ENCODE results near the gene RTF1.
A peak's percentile ranks its signal among the peaks of the same experiment; 100 is the strongest.

The RTF1 gene

DNA sequence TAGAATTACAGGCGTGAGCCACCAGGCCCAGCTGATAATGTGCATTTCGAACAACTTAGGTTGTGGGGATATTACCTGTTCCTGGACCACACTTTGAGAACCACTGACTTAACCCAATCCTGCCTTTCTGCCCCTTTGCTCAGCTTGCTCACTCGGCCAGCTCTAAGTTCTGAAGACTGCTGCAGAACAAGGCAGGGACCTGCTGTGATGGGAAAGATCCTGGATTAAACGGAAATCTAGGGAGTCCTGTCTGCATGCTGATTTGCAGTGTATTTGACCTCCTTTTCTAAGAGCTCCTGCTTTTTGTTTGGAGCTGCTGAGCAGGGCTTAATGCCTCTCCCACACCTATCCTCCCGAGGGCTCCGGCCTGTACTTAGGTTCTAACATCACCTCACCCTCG is 93.8 kb downstream of the RTF1 start:
- no peak for DNase-seq

DNA sequence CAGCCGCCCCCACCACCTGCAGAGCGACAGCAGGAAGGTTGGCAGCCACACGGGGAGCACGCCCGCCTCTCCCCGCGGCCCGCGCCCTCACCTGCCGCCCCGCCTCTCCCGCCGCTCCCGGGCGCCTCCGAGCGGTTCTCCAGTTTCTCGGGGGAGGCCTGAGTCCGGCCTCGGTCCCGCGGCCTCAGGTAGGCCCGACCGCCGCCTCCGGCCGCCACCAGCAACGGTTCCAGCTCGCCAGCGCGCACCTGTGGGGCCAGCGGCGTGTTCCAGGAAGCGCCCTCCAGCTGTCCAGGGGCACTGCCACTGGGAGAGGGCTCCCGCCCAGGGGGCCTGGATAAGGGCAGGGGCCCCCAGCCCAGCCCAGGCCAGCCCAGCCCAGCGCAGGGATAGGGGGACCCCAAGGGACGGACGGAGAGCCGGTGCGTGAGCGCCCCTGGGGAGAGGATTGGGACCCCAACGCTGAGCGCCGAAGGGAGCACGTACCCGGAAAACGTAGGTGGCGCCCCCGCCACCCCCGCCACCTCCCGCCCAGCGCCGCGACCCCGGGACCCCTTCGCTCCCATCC is 94.5 kb downstream of the RTF1 start:
- DNase-seq, result no peak

DNA sequence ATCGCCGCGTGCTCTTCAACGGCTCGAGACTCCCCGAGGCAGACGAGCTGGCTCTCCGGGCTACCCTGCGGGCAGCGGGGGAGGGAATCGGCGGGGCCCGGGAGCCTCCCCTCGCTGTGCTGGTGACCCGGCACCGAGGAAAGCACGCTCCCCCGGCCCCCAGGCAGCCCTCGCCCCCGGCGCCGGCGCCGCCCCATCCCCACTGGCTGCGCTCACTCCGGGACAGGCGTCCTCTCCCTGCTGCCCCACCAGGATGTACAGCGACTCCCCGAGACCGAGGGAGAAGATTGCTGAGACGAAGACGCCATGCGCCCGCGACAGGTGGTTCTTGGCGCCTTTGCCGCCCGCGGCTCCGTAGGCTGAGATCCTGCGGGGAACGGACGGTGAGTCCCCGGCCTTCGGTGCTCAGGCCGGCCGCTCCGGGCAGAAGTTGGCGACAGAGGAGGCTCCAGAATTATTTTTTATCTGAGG is 95.0 kb downstream of the RTF1 start:
- peak in 1 of 2 experiments; percentile 56 for DNase-seq

DNA sequence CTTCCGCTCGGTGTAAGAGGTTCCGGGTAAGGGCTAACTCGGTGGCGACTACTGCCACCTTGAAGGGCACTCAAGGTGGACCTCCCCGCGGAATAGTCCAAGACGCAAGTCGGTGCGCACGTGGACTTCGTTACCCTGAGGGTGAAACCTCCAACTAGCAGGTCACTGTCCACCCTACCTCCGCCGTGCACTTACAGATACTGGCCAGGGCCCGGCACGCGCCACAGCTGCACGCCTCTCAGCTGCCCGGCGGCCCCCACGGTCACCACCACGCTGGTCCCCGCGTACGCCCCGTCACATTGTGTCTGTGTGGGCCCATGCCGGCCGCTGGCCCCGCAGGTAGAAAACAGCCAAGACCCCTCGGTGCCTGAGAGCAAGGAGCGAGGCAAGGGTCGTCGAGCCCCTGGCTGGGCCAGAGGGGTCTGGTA is 95.6 kb downstream of the RTF1 start:
- DNase-seq, result no peak

DNA sequence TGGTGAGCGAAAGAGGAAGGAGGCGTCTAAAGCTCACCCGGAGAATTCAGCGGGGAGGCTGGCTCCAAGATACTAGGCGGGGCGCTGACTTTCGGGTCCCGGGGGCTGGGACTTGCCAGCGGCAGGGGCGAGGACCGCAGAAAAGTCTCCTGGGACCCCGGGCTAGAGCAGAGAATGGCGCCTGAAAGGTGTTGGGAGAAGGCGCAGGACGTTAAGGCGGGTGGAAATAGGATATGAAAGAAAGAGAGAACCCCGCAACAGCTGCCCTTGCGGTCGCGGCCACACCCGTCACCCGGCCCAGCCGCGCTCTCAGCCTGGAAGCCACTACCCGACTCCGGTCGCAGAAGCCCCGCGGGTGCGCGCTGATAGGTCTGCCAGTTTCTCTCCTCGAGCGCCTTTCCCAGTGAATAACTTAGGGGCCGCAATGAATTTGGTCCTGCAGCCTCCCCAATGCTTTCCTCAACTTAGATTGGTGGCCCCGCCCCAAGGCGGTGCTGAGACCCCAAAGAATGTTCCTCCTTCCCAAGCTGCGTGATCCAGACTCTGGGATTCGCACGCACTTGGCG is 96.1 kb downstream of the RTF1 start:
- peak in 1 of 2 experiments; percentile 51 for DNase-seq

DNA sequence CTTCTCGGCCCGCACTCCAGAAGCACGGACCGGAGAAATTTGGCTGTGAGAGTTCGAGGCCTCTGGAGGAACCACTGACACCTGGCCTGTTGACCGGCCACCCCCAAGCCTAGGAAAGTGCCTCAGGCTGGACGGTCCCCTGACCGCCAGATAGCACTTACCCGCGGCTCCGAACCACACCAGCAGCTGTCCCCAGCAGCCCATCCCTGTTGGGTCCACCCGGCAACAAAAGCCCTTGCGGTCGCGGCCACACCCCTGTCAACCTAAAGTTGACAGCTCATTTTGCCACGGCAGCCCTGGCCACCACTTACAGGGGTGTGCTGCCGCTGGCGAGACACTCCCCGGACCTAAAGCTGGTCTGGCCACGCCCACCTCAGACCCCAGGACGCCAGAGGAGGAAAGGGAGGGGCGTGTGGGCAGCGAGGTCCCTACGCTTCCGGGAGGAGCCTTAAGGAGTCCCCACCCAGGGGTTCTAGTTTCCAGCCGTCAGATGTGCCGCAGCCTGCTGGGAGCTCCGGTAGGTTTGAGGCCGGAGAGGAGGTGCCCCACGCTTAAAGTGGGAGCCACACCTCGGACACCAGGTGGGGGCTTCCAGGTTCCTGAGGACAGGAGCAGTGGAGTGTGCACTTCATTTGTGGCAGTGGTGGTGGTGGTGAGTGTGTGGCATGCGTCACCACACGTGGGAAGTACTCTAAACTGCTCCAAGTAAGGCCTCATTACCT is 96.8 kb downstream of the RTF1 start, which contains the start of gene LTK:
Gene LTK, minus strand, starts transcription at position 322 of the 722 bp plus-strand sequence. Its CDS starts 118 bp downstream, at position 204.
- peak in 1 of 2 experiments; percentile 51 for DNase-seq

DNA sequence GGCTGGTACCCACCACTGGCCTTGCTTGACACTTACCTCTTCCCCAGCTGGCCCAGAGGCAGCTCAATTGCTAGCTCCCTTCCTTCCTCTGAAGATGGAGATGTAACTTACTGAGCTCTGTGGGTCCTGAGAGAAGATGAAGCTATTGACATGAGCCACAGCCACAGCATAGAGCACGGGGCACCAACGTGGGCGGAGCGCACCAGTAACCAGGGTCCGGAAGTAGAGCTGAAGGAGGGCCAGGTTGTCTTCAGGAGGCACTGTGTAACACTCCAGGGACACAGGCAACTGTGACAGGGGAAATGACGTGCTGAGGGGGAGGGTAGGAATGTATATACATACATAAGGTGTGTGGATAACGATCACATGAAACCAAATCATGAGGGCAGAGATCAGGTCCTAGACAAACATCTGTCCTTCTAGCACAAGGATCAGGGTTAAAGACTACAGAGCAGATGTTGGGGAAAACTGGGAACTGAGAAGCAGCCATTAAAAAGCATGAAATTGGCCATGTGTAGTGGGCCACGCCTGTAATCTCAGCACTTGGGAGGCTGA is 101.1 kb downstream of the RTF1 start:
- no peak for DNase-seq

DNA sequence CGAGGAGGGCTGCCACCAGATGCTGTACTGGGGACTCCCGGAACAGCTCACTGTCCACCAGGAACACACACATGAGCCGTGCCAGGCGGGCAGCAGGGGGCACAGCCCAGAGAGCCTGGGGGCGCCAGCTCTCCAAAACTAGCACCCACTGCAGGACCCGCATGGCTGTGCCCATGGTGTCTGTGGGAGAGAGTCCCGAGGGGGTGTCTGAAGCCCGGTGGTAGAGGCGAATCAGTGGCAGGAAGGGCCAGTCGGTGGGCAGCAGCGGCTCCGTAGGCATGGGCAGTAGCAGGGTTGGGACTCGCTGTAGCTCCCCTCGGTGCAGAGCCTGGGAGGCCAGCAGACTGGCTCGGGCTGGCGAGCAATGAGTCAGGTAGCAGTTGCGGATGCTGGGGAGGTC is 103.7 kb downstream of the RTF1 start:
- DNase-seq, result no peak

DNA sequence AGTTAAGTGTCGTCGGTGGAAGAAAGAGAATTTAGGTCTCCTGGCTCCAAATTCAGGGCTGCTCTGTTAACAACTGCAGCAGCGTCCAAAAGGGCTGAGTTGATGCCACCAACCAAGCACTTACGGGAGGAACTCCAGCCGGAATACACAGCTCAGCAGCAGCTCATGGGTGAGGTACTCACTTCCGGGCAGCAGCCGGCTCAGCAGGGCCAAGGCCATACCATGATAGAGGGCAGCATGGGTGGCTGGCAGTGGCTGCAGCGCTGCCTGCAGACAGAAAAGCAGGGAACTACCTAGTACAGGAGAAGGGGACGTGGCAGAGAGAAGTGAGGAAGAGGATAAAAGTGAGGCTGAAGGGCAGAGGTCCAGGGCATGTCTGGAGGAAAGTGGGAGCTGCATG is 104.7 kb downstream of the RTF1 start:
- DNase-seq, result no peak

DNA sequence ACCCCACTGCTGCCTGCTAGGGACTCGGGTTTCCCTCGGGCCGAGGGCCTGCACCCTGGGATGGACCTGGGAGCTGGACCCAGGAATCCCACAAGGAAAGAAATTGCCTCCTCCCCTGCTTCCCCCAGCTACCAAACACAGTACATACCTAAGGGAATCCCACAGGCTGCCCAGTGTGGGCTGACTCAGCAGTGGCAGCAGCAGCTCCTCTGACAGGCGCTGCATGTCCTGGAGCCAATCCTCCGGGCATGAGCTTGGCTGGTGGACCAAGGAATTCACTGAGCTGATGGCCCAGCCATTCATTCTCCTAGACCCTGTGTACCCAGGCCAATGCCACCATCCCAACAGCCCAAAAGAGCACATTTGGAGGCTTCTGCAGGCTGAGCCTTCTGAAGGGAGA is 106.2 kb downstream of the RTF1 start:
- DNase-seq, result no peak

DNA sequence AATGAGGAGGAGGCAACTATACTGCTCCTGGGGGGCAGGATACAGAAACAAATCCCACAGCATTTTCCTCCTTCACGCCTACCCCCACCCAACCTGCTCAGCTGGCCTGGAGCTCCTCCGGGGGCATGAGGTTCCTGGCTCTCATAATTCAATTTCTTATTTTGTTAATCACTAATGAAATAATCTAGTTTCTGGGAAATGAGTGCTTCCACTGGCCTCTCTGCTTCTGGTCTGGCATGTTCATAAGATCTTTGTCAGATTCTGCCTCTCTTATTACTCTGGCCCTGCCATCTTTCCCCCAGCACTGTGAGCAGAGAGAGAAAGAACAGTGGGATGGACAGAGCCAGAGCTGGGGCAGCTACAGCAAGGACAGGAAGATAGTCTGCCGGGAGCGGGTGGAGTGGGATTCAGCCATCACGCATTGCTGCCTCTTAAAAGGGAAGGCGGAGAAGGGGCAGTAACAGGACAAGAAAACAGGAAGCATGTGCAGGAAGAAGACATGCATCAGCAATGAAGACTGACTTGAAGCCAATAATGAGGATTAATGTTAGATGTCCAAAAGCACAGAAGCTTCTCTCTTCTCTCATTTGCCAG is 113.6 kb downstream of the RTF1 start:
- DNase-seq, result no peak

Measured in activated T-cell treated with anti-CD3 and anti-CD28 coated beads, Interleukin-2, amount 50 U/mL, for 48 hours (primary cell).